ENCODE results near the gene BCR.
A peak's percentile ranks its signal among the peaks of the same experiment; 100 is the strongest.

Gene BCR

GRCh38 chr22:23202812-23203451 lies 22.6 kb downstream of the BCR start:
- Mint-ChIP-seq H3K36me3 (ENCODE audit: low read depth) (peaks cover 20% of the 10 kb centered on the region), H3K4me1 (peaks cover 51% of the 10 kb centered on the region), H3K9me3 (no peaks in the 10 kb centered on the region), H3K27ac (peak overlapping the region in 1 of 3 experiments; percentile 78), H3K27me3 (ENCODE audit: low read depth) (peaks cover 5% of the 10 kb centered on the region), H3K4me3 (no peak overlapping the region)
- TF ChIP-seq CTCF (IDR thresholded peaks at IDR 0.05; ENCODE audit: unreplicated experiment in 3 of 3), result no peak

- Mint-ChIP-seq H3K27me3 (ENCODE audit: low read depth) (peaks cover 4% of the 10 kb centered on the region), H3K4me1 (peaks cover 49% of the 10 kb centered on the region), H3K27ac (peak overlapping the region; percentile 38 to 78 (median 63)), H3K9me3 (no peaks in the 10 kb centered on the region), H3K36me3 (ENCODE audit: low read depth) (peaks cover 20% of the 10 kb centered on the region), H3K4me3 (no peak overlapping the region)
- TF ChIP-seq CTCF (IDR thresholded peaks at IDR 0.05; ENCODE audit: unreplicated experiment in 3 of 3), result no peak
These were observed 23.3 kb downstream of the BCR start for GRCh38 chr22:23203452-23204124.

GRCh38 chr22:23204125-23204488 lies 23.8 kb downstream of the BCR start:
- Mint-ChIP-seq H3K4me1 (peaks cover 48% of the 10 kb centered on the region), H3K9me3 (no peaks in the 10 kb centered on the region), H3K27ac (peak overlapping the region; percentile 38 to 78 (median 63)), H3K36me3 (ENCODE audit: low read depth) (peaks cover 22% of the 10 kb centered on the region), H3K27me3 (ENCODE audit: low read depth) (peaks cover 4% of the 10 kb centered on the region), H3K4me3 (no peak overlapping the region)
- no peak for TF ChIP-seq CTCF (IDR thresholded peaks at IDR 0.05; ENCODE audit: unreplicated experiment in 3 of 3)

- peaks cover 43% of the 10 kb centered on the region for H3K4me1 Mint-ChIP-seq
- H3K36me3 Mint-ChIP-seq (ENCODE audit: low read depth), result peaks cover 18% of the 10 kb centered on the region
- peak overlapping the region; percentile 54 to 80 (median 78) for H3K27ac Mint-ChIP-seq
- no peak for TF ChIP-seq CTCF (IDR thresholded peaks at IDR 0.05; ENCODE audit: unreplicated experiment in 3 of 3)
- H3K27me3 Mint-ChIP-seq (ENCODE audit: low read depth), result no peaks in the 10 kb centered on the region
- no peak overlapping the region for H3K4me3 Mint-ChIP-seq
- no peaks in the 10 kb centered on the region for H3K9me3 Mint-ChIP-seq
These were observed 24.3 kb downstream of the BCR start for GRCh38 chr22:23204541-23205157.

- peak overlapping the region in 1 of 3 experiments; percentile 40 for H3K4me3 Mint-ChIP-seq
- peaks cover 44% of the 10 kb centered on the region for H3K4me1 Mint-ChIP-seq
- H3K27ac Mint-ChIP-seq, result peak overlapping the region; percentile 54 to 80 (median 78)
- TF ChIP-seq CTCF (IDR thresholded peaks at IDR 0.05; ENCODE audit: unreplicated experiment in 3 of 3), result no peak
- no peaks in the 10 kb centered on the region for H3K27me3 Mint-ChIP-seq (ENCODE audit: low read depth)
- peaks cover 18% of the 10 kb centered on the region for H3K36me3 Mint-ChIP-seq (ENCODE audit: low read depth)
- H3K9me3 Mint-ChIP-seq, result no peaks in the 10 kb centered on the region
These were observed 25.2 kb downstream of the BCR start for GRCh38 chr22:23205339-23206049.
